Sigmoid colon (tissue), 7 donors: Measurements from ENCODE around the gene RAB3D. TPM values are rescaled to one million over a fixed set of nuclear protein-coding genes. Genes with fewer than 3 reads are reported as not detected.

ENCODE experiments used
- DNase-seq: peaks from one replicate; pipeline ENCODE4 v3.0.0-alpha.2; 2019
- H3K27ac ChIP-seq, 4 donors: fragments of 200-600 bp; sonication (generic); one replicate each; pipeline ENCODE4 v1.5.1; 2016 to 2019; ENCODE audit warnings: mild to moderate bottlenecking in 1 of 4
- H3K27me3 ChIP-seq, 3 donors: fragments of 200-600 bp; sonication (generic); one replicate each; pipeline ENCODE4 v1.5.1; 2019; ENCODE audit warnings: mild to moderate bottlenecking in 1 of 3
- H3K36me3 ChIP-seq, 4 donors: fragments of 200-600 bp; sonication (generic); one replicate each; pipeline ENCODE4 v1.5.1; 2016 to 2019
- H3K4me1 ChIP-seq, 4 donors: fragments of 200-600 bp; sonication (generic); one replicate each; pipeline ENCODE4 v1.5.1; 2017 to 2019
- H3K4me3 ChIP-seq, 4 donors: fragments of 200-600 bp; sonication (generic); one replicate each; pipeline ENCODE4 v1.5.1; 2017 to 2019; ENCODE audit warnings: mild to moderate bottlenecking in 2 of 4, moderate library complexity in 1 of 4
- H3K9me3 ChIP-seq, 4 donors: fragments of 200-600 bp in 3 of 4; sonication (generic) in 3 of 4; one replicate each; pipeline versions ENCODE4 v1.5.1 to v1.6.1; 2013 to 2019
- CTCF ChIP-seq, 4 experiments: fragments of 450-650 bp in 3 of 4; fragments of 200-600 bp in 1 of 4; IDR thresholded peaks; one replicate each; pipeline ENCODE4 v1.5.1; 2016 to 2019; ENCODE audit warnings: antibody characterized with exemption in 4 of 4, mild to moderate bottlenecking in 3 of 4, moderate library complexity in 2 of 4
- EP300 ChIP-seq, 4 donors: sonication (generic); formaldehyde crosslinking; IDR thresholded peaks; one replicate each; pipeline ENCODE4 v1.6.1; 2017; ENCODE audit warnings: antibody characterized with exemption in 4 of 4
- POLR2A ChIP-seq, 2 donors: fragments of 450-650 bp; IDR thresholded peaks; one replicate each; pipeline ENCODE4 v1.6.1; 2016; ENCODE audit warnings: antibody characterized with exemption in 2 of 2, mild to moderate bottlenecking in 2 of 2, moderate library complexity in 2 of 2
- POLR2AphosphoS5 ChIP-seq, 4 donors: sonication (generic); formaldehyde crosslinking; IDR thresholded peaks; one replicate each; pipeline ENCODE4 v1.6.1; 2017; ENCODE audit warnings: antibody characterized with exemption in 4 of 4
- WGBS, 2 donors: extraction: QIAGEN DNeasy Blood & Tissue Kit; methylation state at CpG; one replicate each; pipeline ENCODE4 v1.1.7; 2013; 5-methylcytosine and 5-hydroxymethylcytosine counted together
- intact Hi-C: fragments of 100-400 bp; cut with DNase I; formaldehyde crosslinking; loops from one replicate; pipeline ENCODE4 v1.15.1; 2023
- polyA plus RNA-seq, 3 donors: library from polyadenylated mRNA; stranded (reverse); fragments of 200-250 nt; gene quantifications; one replicate each; pipeline ENCODE4 v1.2.3, GENCODE V29; 2013
- total RNA-seq, 4 donors: library from RNA; depleted of rRNA; stranded (reverse); fragments of >200 nt; gene quantifications; one replicate each; pipeline ENCODE4 v1.1.0, GENCODE V29; 2016
- donor health status: healthy with polysubstance abuse.
- donor health status: Bipolar disorder and iron deficiency.
- donor health status: healthy.

Gene RAB3D, protein sequence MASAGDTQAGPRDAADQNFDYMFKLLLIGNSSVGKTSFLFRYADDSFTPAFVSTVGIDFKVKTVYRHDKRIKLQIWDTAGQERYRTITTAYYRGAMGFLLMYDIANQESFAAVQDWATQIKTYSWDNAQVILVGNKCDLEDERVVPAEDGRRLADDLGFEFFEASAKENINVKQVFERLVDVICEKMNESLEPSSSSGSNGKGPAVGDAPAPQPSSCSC
- total RNA-seq (10 to 100 TPM; 16.0 to 27.7 (median 22.9) TPM), polyA plus RNA-seq (1 to 10 TPM; 6.6 to 9.7 (median 9.7) TPM)

GRCh38 chr19:11339254-11340098 lies at the start of gene RAB3D:
RAB3D (minus strand) TSS chr19:11339657; CDS start chr19:11337399, 2,258 bp downstream.
- peak within 1 kb of the TSS; percentile 77 to 92 (median 82) for H3K4me3 ChIP-seq
- H3K27ac ChIP-seq, result peak within 1 kb of the TSS; percentile 78 to 90 (median 87)
- peaks cover 0 to 35% (median 32%) of the 10 kb centered on the region in 4 donors for H3K4me1 ChIP-seq
- intact Hi-C loops, result loop anchor here (2.0 to 5.0 kb wide), 2 partner anchors 15 to 47 kb away; no protein-coding TSS in a partner anchor
- H3K27me3 ChIP-seq, result no peaks in the 10 kb centered on the region
- H3K9me3 ChIP-seq, result no peaks in the 10 kb centered on the region
- peaks cover 0 to 46% (median 20%) of the 10 kb centered on the region in 4 donors for H3K36me3 ChIP-seq
- DNase-seq, result peak; percentile 98
- TF ChIP-seq CTCF (IDR thresholded peaks at IDR 0.05) (no peak), EP300 (IDR thresholded peaks at IDR 0.05) (no peak), POLR2AphosphoS5 (IDR thresholded peaks at IDR 0.05) (peak; percentile 65 to 94 (median 82)), POLR2A (IDR thresholded peaks at IDR 0.05) (peak in 1 of 2 donors; percentile 75)
- WGBS, 2 donors, result 2 to 6% methylated on average over 53 of the region's 53 CpGs

- intact Hi-C loops, result no loop called here
Observed at GRCh38 chr19:11387162-11388034, 47.9 kb upstream of the RAB3D start.

GRCh38 chr19:11384778-11385129 lies 45.3 kb upstream of the RAB3D start:
- WGBS, 2 donors, result 80 to 89% methylated on average over 5 of the region's 5 CpGs
- Histone ChIP-seq H3K4me3 (no peak overlapping the region), H3K4me1 (peaks cover 0 to 43% (median 39%) of the 10 kb centered on the region in 4 donors), H3K9me3 (no peaks in the 10 kb centered on the region), H3K27ac (no peak overlapping the region), H3K36me3 (no peaks in the 10 kb centered on the region), H3K27me3 (peaks cover 16 to 31% (median 30%) of the 10 kb centered on the region in 3 donors)
- DNase-seq, result no peak
- intact Hi-C loops, result loop anchor here (5.0 kb wide), 1 partner anchor 92 kb away; no protein-coding TSS in a partner anchor
- TF ChIP-seq POLR2AphosphoS5 (IDR thresholded peaks at IDR 0.05) (no peak), EP300 (IDR thresholded peaks at IDR 0.05) (no peak), CTCF (IDR thresholded peaks at IDR 0.05) (no peak), POLR2A (IDR thresholded peaks at IDR 0.05) (no peak)

More at GRCh38 chr19:11387162-11388034, 47.9 kb upstream of the RAB3D start:
- H3K4me1 ChIP-seq, result peaks cover 0 to 20% (median 19%) of the 10 kb centered on the region in 4 donors
- no peak overlapping the region for H3K4me3 ChIP-seq
- H3K36me3 ChIP-seq, result no peaks in the 10 kb centered on the region
- TF ChIP-seq EP300 (IDR thresholded peaks at IDR 0.05) (no peak), POLR2A (IDR thresholded peaks at IDR 0.05) (no peak), CTCF (IDR thresholded peaks at IDR 0.05) (no peak)
- WGBS, 2 donors, result 67 to 76% methylated on average over 19 of the region's 19 CpGs
- H3K27ac ChIP-seq, result no peak overlapping the region
- DNase-seq, result no peak
- no peaks in the 10 kb centered on the region for H3K9me3 ChIP-seq
- peaks cover 11 to 20% (median 20%) of the 10 kb centered on the region in 3 donors for H3K27me3 ChIP-seq

DNA sequence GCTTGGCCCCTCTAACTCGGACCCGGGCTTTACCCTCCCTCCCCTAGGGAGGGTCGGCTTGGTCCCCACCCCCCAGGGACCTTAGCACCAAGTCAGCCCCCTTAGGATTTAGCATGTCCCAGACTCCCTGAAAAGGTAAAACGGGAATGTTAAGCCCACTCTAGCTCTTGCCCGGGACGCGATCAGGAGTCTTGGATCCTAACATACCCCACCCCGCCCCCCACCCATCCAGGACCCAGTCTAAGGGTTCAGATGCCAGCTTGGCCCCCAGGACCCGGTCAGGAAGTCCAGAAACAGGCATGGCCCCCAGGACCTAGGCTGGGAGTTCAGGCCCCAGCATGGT lies 44.2 kb upstream of the RAB3D start:
- H3K4me3 ChIP-seq, result peak overlapping the region in 3 of 4 donors; percentile 6 to 37 (median 33)
- no peak for TF ChIP-seq POLR2AphosphoS5 (IDR thresholded peaks at IDR 0.05)
- TF ChIP-seq CTCF (IDR thresholded peaks at IDR 0.05), result no peak
- no peak for TF ChIP-seq POLR2A (IDR thresholded peaks at IDR 0.05)
- no peak for TF ChIP-seq EP300 (IDR thresholded peaks at IDR 0.05)
- H3K36me3 ChIP-seq, result no peaks in the 10 kb centered on the region
- peak overlapping the region in 1 of 4 donors; percentile 16 for H3K27ac ChIP-seq
- intact Hi-C loops, result loop anchor here (5.0 kb wide), 1 partner anchor 91 kb away; no protein-coding TSS in a partner anchor
- peaks cover 16 to 31% (median 30%) of the 10 kb centered on the region in 3 donors for H3K27me3 ChIP-seq
- DNase-seq, result no peak
- H3K4me1 ChIP-seq, result peaks cover 0 to 44% (median 41%) of the 10 kb centered on the region in 4 donors
- WGBS, 2 donors, result 1 to 2% methylated on average over 9 of the region's 9 CpGs
- no peaks in the 10 kb centered on the region for H3K9me3 ChIP-seq
